Right forelimb (tissue), 1 donor: Measurements from ENCODE around the gene FFAR1.

Source experiments
- DNase-seq: peaks from one replicate; pipeline ENCODE4 v3.0.0-alpha.2; 2018

The FFAR1 gene

DNA sequence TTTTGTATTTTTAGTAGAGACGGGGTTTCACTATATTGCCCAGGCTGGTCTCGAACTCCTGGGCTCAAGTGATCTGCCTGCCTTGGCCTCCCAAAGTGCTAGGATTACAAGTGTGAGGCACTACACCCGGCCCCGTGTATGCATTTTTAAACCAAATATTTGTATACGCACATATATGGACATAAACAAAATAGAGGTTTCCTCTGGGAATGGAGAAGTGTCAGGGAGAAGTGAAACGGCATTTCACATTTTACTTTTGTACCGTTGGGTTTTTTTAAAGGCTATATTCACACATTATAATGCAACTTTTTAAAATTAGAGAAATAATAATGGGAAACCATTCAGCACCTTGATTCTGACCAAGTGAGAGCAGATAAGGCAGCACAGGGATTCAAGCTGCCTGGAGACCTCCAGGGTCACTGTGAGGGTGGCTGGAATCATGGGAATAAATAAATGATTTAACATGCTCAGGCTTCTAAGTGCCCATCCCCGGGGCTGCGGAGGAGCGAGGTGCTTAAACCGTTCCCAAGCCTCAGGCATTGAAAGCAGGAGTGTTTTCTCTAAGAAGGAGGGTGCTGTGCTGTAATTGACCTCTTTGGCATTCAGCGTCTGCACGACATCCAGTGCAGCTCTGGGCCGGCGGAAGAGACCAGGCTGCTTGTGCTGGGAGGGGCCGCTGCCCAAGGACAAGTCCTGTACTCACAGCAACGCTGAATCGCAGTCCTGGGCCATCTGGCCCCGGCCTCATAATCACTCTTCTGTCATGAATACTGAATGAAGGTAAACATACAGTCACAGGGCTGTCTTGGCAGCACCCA lies 47.9 kb downstream of the FFAR1 start:
- DNase-seq, result no peak

DNA sequence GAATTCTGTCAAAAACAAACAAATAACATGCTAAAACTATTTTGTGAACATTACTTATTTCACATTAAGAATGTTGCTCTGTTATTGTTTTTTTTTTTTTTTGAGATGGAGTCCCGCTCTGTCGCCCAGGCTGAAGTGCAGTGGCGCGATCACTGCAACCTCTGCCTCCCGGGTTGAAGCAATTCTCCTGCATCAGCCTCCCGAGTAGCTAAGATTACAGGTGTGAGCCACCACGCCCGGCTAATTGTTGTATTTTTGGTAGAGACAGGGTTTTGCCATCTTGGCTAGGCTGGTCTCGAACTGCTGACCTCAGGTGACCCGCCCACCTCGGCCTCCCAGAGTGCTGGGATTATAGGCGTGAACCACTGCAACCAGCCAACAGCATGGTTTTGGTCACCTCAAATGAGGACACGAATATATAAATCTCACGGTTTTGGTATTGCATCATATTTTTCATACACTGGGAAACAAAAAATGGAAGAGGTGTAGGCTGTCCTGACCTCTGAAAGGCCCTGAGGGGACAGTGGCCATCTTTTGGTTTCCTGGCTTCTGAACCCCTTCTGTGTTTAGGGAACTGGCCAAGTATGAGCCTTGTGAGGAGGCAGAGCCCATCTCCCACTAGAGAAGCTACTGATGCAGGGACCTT lies 48.7 kb downstream of the FFAR1 start:
- DNase-seq, result no peak

DNA sequence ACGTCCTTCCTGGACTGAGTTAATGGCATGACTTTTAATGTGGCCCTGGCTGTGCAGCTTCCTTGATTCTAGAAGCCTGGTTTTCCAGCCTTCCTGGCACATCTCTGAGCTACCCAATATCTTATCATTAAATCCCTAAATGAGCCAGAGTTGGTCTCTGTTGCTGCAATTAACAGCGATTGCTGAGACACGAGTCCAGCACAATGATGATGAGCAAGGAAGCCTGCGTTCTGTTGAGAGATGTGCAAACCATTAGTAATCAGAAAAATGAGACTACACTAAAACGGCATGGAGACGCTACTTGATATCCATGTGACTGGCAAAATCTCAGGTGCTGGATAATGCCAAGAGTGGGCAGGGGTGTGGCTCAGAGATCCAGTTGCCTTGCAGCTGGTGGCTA lies 49.4 kb downstream of the FFAR1 start:
- DNase-seq, result no peak
